LNCaP clone FGC (cell line): ENCODE results near the gene DIPK1B.

Source experiments
- DNase-seq: peaks from one replicate; pipeline ENCODE4 v3.0.0-alpha.2; 2011; ENCODE audit warnings: low read depth
- H3K4me3 ChIP-seq: 2 replicates; pipeline ENCODE4 v1.5.1; 2011; ENCODE audit warnings: mild to moderate bottlenecking, low read depth, low read length, control low read depth
- CTCF ChIP-seq: IDR thresholded peaks from 2 replicates; pipeline ENCODE4 v1.5.1; 2012; ENCODE audit warnings: mild to moderate bottlenecking; ENCODE audit not compliant: control insufficient read depth, insufficient read depth; ENCODE audit errors: extremely low read depth

The DIPK1B gene

GRCh38 chr9:136712690-136713544, 545 bp downstream of the DIPK1B start:
- no peak for DNase-seq
- peak overlapping the region; percentile 79 for H3K4me3 ChIP-seq
- no peak for TF ChIP-seq CTCF

GRCh38 chr9:136713550-136713949, 1.2 kb downstream of the DIPK1B start:
- no peak for DNase-seq
- peak overlapping the region; percentile 79 for H3K4me3 ChIP-seq

GRCh38 chr9:136714096-136714892, 1.9 kb downstream of the DIPK1B start:
- DNase-seq, result no peak
- no peak overlapping the region for H3K4me3 ChIP-seq
- no peak for TF ChIP-seq CTCF

More at GRCh38 chr9:136713550-136713949, 1.2 kb downstream of the DIPK1B start:
- TF ChIP-seq CTCF, result no peak

GRCh38 chr9:136714893-136715274, 2.5 kb downstream of the DIPK1B start:
- no peak for TF ChIP-seq CTCF
- DNase-seq, result no peak
- H3K4me3 ChIP-seq, result no peak overlapping the region

GRCh38 chr9:136717399-136717798, 5.0 kb downstream of the DIPK1B start:
- no peak for DNase-seq
- TF ChIP-seq CTCF, result no peak
- no peak overlapping the region for H3K4me3 ChIP-seq

GRCh38 chr9:136718345-136719194, 6.2 kb downstream of the DIPK1B start:
- no peak for TF ChIP-seq CTCF
- no peak for DNase-seq
- H3K4me3 ChIP-seq, result no peak overlapping the region
